Neuronal stem cell (in vitro differentiated cells): ENCODE results near the gene DNM3.

Experiments used
- DNase-seq: peaks from one replicate; pipeline ENCODE4 v3.0.0-alpha.2; 2013; ENCODE audit warnings: low spot score
- H2AFZ ChIP-seq: one replicate; pipeline ENCODE4 v1.6.1; 2013; ENCODE audit warnings: mild to moderate bottlenecking, low read length, inconsistent platforms
- H2AK5ac ChIP-seq: 2 replicates; pipeline ENCODE4 v1.6.1; 2013; ENCODE audit warnings: low read depth, mild to moderate bottlenecking, inconsistent platforms, low read length, moderate library complexity, mixed read lengths
- H2BK120ac ChIP-seq: 2 replicates; pipeline ENCODE4 v1.6.1; 2013; ENCODE audit warnings: low read depth, mild to moderate bottlenecking, inconsistent platforms, low read length, moderate library complexity, mixed read lengths
- H2BK12ac ChIP-seq: one replicate; pipeline ENCODE4 v1.6.1; 2013; ENCODE audit warnings: low read length, inconsistent platforms
- H2BK15ac ChIP-seq: 2 replicates; pipeline ENCODE4 v1.6.1; 2013; ENCODE audit warnings: mild to moderate bottlenecking, low read length, inconsistent platforms, mixed read lengths
- H2BK5ac ChIP-seq: one replicate; pipeline ENCODE4 v1.6.1; 2013; ENCODE audit warnings: inconsistent platforms, mild to moderate bottlenecking, low read length, moderate library complexity
- H3K14ac ChIP-seq: one replicate; pipeline ENCODE4 v1.6.1; 2013; ENCODE audit warnings: low read length, inconsistent platforms
- H3K18ac ChIP-seq: 2 replicates; pipeline ENCODE4 v1.6.1; 2013; ENCODE audit warnings: low read length, inconsistent platforms
- H3K23ac ChIP-seq: 2 replicates; pipeline ENCODE4 v1.6.1; 2013; ENCODE audit warnings: low read depth, mild to moderate bottlenecking, mixed read lengths, low read length, inconsistent platforms; ENCODE audit not compliant: poor library complexity
- H3K27ac ChIP-seq: replicated peaks from 3 replicates; pipeline ENCODE4 v1.5.1; 2013; ENCODE audit warnings: low read length, inconsistent platforms
- H3K27me3 ChIP-seq, 3 experiments: 2 replicates each; pipeline ENCODE4 v1.6.1; 2013; ENCODE audit warnings: low read length in 3 of 3, mild to moderate bottlenecking in 2 of 3, inconsistent platforms in 1 of 3, low read depth in 1 of 3, mixed read lengths in 1 of 3, moderate library complexity in 1 of 3; ENCODE audit not compliant: control insufficient read depth in 3 of 3, insufficient read depth in 3 of 3
- H3K36me3 ChIP-seq, 2 donors: replicated peaks in 1 of 2; 2 replicates each; pipeline ENCODE4 v1.6.1; 2013; ENCODE audit warnings: low read length in 2 of 2; ENCODE audit not compliant: control insufficient read depth in 2 of 2, insufficient read depth in 2 of 2
- H3K4ac ChIP-seq: 2 replicates; pipeline ENCODE4 v1.6.1; 2013; ENCODE audit warnings: inconsistent platforms, mild to moderate bottlenecking, low read length, moderate library complexity
- H3K4me1 ChIP-seq, 2 donors: 1 replicate in 1 of 2; 2 replicates in 1 of 2; pipeline ENCODE4 v1.6.1; 2013; ENCODE audit warnings: low read length in 2 of 2, low read depth in 1 of 2; ENCODE audit not compliant: control insufficient read depth in 2 of 2, insufficient read depth in 1 of 2
- H3K4me2 ChIP-seq: one replicate; pipeline ENCODE4 v1.6.1; 2013; ENCODE audit warnings: mild to moderate bottlenecking, low read length, inconsistent platforms; ENCODE audit not compliant: insufficient read depth, poor library complexity, severe bottlenecking
- H3K4me3 ChIP-seq, 2 donors: 2 replicates each; pipeline ENCODE4 v1.5.1; 2013; ENCODE audit warnings: low read length in 2 of 2, mild to moderate bottlenecking in 2 of 2, inconsistent platforms in 1 of 2, moderate library complexity in 1 of 2
- H3K79me1 ChIP-seq: one replicate; pipeline ENCODE4 v1.6.1; 2013; ENCODE audit warnings: low read depth, mild to moderate bottlenecking, inconsistent platforms, low read length, moderate library complexity
- H3K9ac ChIP-seq: one replicate; pipeline ENCODE4 v1.6.1; 2013; ENCODE audit warnings: mild to moderate bottlenecking, low read depth, low read length, inconsistent platforms; ENCODE audit not compliant: poor library complexity
- H3K9me3 ChIP-seq, 2 donors: replicated peaks in 1 of 2; 2 replicates each; pipeline versions ENCODE3 to v1.6.1; 2013; ENCODE audit warnings: low read length in 2 of 2, mild to moderate bottlenecking in 2 of 2, inconsistent platforms in 1 of 2, low read depth in 1 of 2, mixed read lengths in 1 of 2, moderate library complexity in 1 of 2; ENCODE audit not compliant: control insufficient read depth in 2 of 2, insufficient read depth in 1 of 2
- H4K8ac ChIP-seq: one replicate; pipeline ENCODE4 v1.6.1; 2013; ENCODE audit warnings: low read depth, mild to moderate bottlenecking, inconsistent platforms, low read length, moderate library complexity
- H4K91ac ChIP-seq: one replicate; pipeline ENCODE4 v1.6.1; 2013; ENCODE audit warnings: low read length, low read depth, mild to moderate bottlenecking, inconsistent platforms; ENCODE audit not compliant: poor library complexity
- WGBS, 2 donors: extraction: QIAGEN DNeasy Blood & Tissue Kit; methylation state at CpG; one replicate each; pipeline ENCODE4 v1.1.7; 2013; ENCODE audit warnings: missing lambda C conversion rate in 2 of 2, mixed read lengths in 1 of 2; ENCODE audit not compliant: insufficient read length in 2 of 2, insufficient replicate concordance in 1 of 2; ENCODE audit errors: extremely low coverage in 2 of 2; 5-methylcytosine and 5-hydroxymethylcytosine counted together

The DNM3 gene

GRCh38 chr1:171881442-171881841, 40.1 kb downstream of the DNM3 start:
- Histone ChIP-seq H3K27me3 (no peaks in the 10 kb centered on the region), H3K79me1 (no peaks in the 10 kb centered on the region), H2BK15ac (no peak overlapping the region), H3K36me3 (no peaks in the 10 kb centered on the region), H2AFZ (no peak overlapping the region), H3K4me3 (no peak overlapping the region), H4K91ac (no peak overlapping the region), H4K8ac (no peak overlapping the region), H3K9ac (no peak overlapping the region), H3K9me3 (no peaks in the 10 kb centered on the region), H3K27ac (no peak overlapping the region), H3K4ac (no peak overlapping the region), H3K4me1 (peaks cover 4 to 5% of the 10 kb centered on the region in 2 donors), H3K14ac (no peak overlapping the region), H2BK5ac (no peak overlapping the region), H3K23ac (no peak overlapping the region), H2AK5ac (no peak overlapping the region), H2BK120ac (no peak overlapping the region), H2BK12ac (no peak overlapping the region), H3K4me2 (no peak overlapping the region), H3K18ac (no peak overlapping the region)
- DNase-seq = no peak
- WGBS, 2 donors = no CpG with 5 or more reads among the region's 1 CpG

- Histone ChIP-seq H3K27me3 (no peaks in the 10 kb centered on the region), H2BK5ac (no peak overlapping the region), H3K4ac (no peak overlapping the region), H3K4me2 (no peak overlapping the region), H3K79me1 (no peaks in the 10 kb centered on the region), H3K27ac (no peak overlapping the region), H3K36me3 (no peaks in the 10 kb centered on the region), H2BK120ac (no peak overlapping the region), H2BK12ac (no peak overlapping the region), H2AFZ (peak overlapping the region; percentile 57), H3K23ac (no peak overlapping the region), H2BK15ac (no peak overlapping the region), H4K91ac (no peak overlapping the region), H3K14ac (no peak overlapping the region), H3K9me3 (no peaks in the 10 kb centered on the region), H3K4me3 (no peak overlapping the region), H4K8ac (no peak overlapping the region), H3K18ac (no peak overlapping the region), H2AK5ac (no peak overlapping the region), H3K4me1 (peaks cover 0 to 2% of the 10 kb centered on the region in 2 donors), H3K9ac (no peak overlapping the region)
- no CpG with 5 or more reads among the region's 4 CpGs for WGBS, 2 donors
- no peak for DNase-seq
These were observed 42.6 kb downstream of the DNM3 start for GRCh38 chr1:171883849-171884248.

GRCh38 chr1:171884475-171884874, 43.2 kb downstream of the DNM3 start:
- H2AK5ac ChIP-seq = no peak overlapping the region
- no peak overlapping the region for H3K9ac ChIP-seq
- no peak overlapping the region for H4K91ac ChIP-seq
- H3K79me1 ChIP-seq = no peaks in the 10 kb centered on the region
- no peak overlapping the region for H2BK5ac ChIP-seq
- no peak for DNase-seq
- H3K14ac ChIP-seq = no peak overlapping the region
- no peak overlapping the region for H2BK12ac ChIP-seq
- peaks cover 0 to 2% of the 10 kb centered on the region in 2 donors for H3K4me1 ChIP-seq
- no peak overlapping the region for H4K8ac ChIP-seq
- no peaks in the 10 kb centered on the region for H3K27me3 ChIP-seq
- H3K9me3 ChIP-seq = no peaks in the 10 kb centered on the region
- H3K36me3 ChIP-seq = no peaks in the 10 kb centered on the region
- peak overlapping the region; percentile 57 for H2AFZ ChIP-seq
- no peak overlapping the region for H3K18ac ChIP-seq
- WGBS, 2 donors = no CpG with 5 or more reads among the region's 1 CpG
- no peak overlapping the region for H3K27ac ChIP-seq
- H3K23ac ChIP-seq = no peak overlapping the region
- no peak overlapping the region for H2BK15ac ChIP-seq
- H3K4me2 ChIP-seq = no peak overlapping the region
- no peak overlapping the region for H3K4ac ChIP-seq
- no peak overlapping the region for H2BK120ac ChIP-seq
- no peak overlapping the region for H3K4me3 ChIP-seq

GRCh38 chr1:171890131-171890530, 48.8 kb downstream of the DNM3 start:
- Histone ChIP-seq H3K4ac (no peak overlapping the region), H3K4me3 (no peak overlapping the region), H2AFZ (no peak overlapping the region), H2BK12ac (no peak overlapping the region), H2BK120ac (no peak overlapping the region), H3K27me3 (no peaks in the 10 kb centered on the region), H2BK15ac (no peak overlapping the region), H3K23ac (no peak overlapping the region), H3K27ac (no peak overlapping the region), H3K36me3 (no peaks in the 10 kb centered on the region), H2AK5ac (no peak overlapping the region), H4K91ac (no peak overlapping the region), H3K4me2 (no peak overlapping the region), H3K9me3 (no peaks in the 10 kb centered on the region), H3K14ac (no peak overlapping the region), H3K4me1 (no peaks in the 10 kb centered on the region), H3K9ac (no peak overlapping the region), H4K8ac (no peak overlapping the region), H2BK5ac (no peak overlapping the region), H3K18ac (no peak overlapping the region), H3K79me1 (no peaks in the 10 kb centered on the region)
- no peak for DNase-seq
- WGBS, 2 donors = no CpG with 5 or more reads among the region's 1 CpG
